ENCODE measurements around the gene LIFR.
"Not testable (repeated sequence)": the region's sequence is repeated elsewhere in the genome, so short reads cannot be mapped to it uniquely, and the experiment has no call there.

Gene LIFR

GRCh38 chr5:38533286-38534155, 22.9 kb downstream of the LIFR start:
- 91% methylated on average over 8 of the region's 8 CpGs for WGBS
- Histone ChIP-seq H3K27ac (ENCODE audit: low read depth, low read length) (no peak overlapping the region), H3K36me3 (ENCODE audit: insufficient read depth, low read length) (no peaks in the 10 kb centered on the region), H3K27me3 (ENCODE audit: insufficient read depth, low read length) (no peaks in the 10 kb centered on the region), H3K4me1 (ENCODE audit: insufficient read depth, low read length) (peaks cover 28% of the 10 kb centered on the region), H3K4me3 (ENCODE audit: low read length) (no peak overlapping the region), H3K9me3 (ENCODE audit: insufficient read depth, low read depth, low read length) (peaks cover 4% of the 10 kb centered on the region; the same call in 1 of the 2 replicates), H3K9ac (ENCODE audit: low read depth, low read length) (no peak overlapping the region)

DNA sequence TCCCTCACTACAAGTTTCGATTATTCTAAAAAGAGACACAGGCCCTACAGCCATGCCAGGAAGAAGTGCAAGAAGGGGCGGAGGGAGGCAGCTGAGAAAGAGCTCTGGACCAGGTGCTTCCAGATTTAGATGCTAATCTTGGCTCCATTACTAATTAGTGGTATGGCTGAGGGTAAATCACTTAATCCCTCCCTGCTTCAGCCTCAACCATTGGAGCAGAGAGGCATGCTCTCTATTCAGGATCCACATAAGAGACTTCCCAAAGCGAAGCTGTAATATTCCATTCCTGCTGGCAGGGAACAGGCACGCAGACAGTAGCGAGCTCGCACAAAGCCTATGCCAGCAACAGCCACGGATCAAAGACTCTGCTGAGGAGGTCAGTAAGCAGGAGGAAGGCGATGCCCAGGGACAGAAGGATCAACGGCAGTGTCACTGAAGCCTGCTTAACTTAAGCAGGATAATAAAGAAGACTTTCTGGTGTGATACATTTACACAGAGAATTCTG, 24.2 kb downstream of the LIFR start:
- H3K4me3 ChIP-seq (ENCODE audit: low read length) = no peak overlapping the region
- no peaks in the 10 kb centered on the region for H3K36me3 ChIP-seq (ENCODE audit: insufficient read depth, low read length)
- no peak overlapping the region; the same call in 1 of the 2 replicates for H3K27ac ChIP-seq (ENCODE audit: low read depth, low read length)
- no peaks in the 10 kb centered on the region for H3K27me3 ChIP-seq (ENCODE audit: insufficient read depth, low read length)
- WGBS = 73% methylated on average over 9 of the region's 9 CpGs
- H3K4me1 ChIP-seq (ENCODE audit: insufficient read depth, low read length) = peaks cover 26% of the 10 kb centered on the region
- H3K9ac ChIP-seq (ENCODE audit: low read depth, low read length) = no peak overlapping the region
- H3K9me3 ChIP-seq (ENCODE audit: insufficient read depth, low read depth, low read length) = peaks cover 4% of the 10 kb centered on the region; the same call in 1 of the 2 replicates

DNA sequence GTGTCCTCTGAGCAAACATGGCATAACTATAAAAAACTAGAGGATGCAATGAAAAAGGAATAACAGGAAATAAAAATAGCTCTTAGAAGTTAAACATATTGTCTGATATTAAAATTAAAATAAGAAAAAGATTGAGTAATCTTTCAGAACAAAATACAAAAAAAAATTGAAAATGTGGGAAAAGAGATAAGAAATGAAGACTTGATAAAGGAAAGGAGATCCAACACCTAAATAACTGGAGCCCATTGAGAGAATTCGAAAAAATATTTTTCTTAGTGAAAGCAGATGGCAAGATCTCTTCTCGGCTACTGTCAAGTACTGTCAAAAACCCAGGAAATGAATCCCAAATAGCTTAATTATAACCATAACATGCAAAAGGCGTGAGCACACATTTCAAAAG, 24.9 kb downstream of the LIFR start:
- Histone ChIP-seq H3K27ac (ENCODE audit: low read depth, low read length) (no peak overlapping the region), H3K4me1 (ENCODE audit: insufficient read depth, low read length) (peaks cover 27% of the 10 kb centered on the region), H3K9ac (ENCODE audit: low read depth, low read length) (no peak overlapping the region), H3K4me3 (ENCODE audit: low read length) (no peak overlapping the region), H3K27me3 (ENCODE audit: insufficient read depth, low read length) (no peaks in the 10 kb centered on the region), H3K36me3 (ENCODE audit: insufficient read depth, low read length) (0 out of 2 replicates have a peak, but pooled peaks cover 5% of the 10 kb centered on the region), H3K9me3 (ENCODE audit: insufficient read depth, low read depth, low read length) (peaks cover 4% of the 10 kb centered on the region; the same call in 1 of the 2 replicates)
- 96% methylated on average over 2 of the region's 3 CpGs for WGBS

GRCh38 chr5:38529955-38530646, 26.3 kb downstream of the LIFR start:
- H3K27ac ChIP-seq (ENCODE audit: low read depth, low read length) = no peak overlapping the region
- WGBS = 98% methylated on average over 3 of the region's 4 CpGs
- H3K9ac ChIP-seq (ENCODE audit: low read depth, low read length) = no peak overlapping the region
- peaks cover 7% of the 10 kb centered on the region; the same call in 1 of the 2 replicates for H3K36me3 ChIP-seq (ENCODE audit: insufficient read depth, low read length)
- no peaks in the 10 kb centered on the region for H3K27me3 ChIP-seq (ENCODE audit: insufficient read depth, low read length)
- H3K4me1 ChIP-seq (ENCODE audit: insufficient read depth, low read length) = peaks cover 35% of the 10 kb centered on the region
- H3K4me3 ChIP-seq (ENCODE audit: low read length) = no peak overlapping the region
- peaks cover 4% of the 10 kb centered on the region; the same call in 1 of the 2 replicates for H3K9me3 ChIP-seq (ENCODE audit: insufficient read depth, low read depth, low read length)

DNA sequence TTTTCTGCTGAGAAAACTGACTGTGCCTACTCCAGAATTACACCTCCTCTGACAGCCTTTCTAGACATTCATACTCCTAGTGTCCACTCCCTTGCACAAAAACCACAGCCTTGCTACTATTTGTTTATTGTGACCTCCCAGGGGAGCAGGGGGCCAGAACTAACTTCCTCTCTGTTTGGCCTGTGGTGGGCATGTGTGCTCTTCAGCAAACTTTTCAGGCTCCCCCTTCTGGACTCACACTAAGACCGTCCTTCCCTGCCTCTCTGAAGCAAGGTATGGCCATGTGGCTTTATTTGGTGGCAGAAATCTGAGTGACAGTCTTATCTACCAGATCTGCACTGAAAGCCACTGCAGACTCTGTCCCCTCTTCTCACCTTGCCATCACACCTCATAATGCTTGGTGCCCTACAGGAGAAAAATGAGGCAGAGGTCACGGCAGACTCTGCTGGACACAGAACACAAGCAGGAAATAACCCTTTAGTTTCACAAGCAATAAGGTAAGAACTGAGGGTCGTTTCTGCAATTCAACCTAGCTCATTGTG, 28.2 kb downstream of the LIFR start:
- Histone ChIP-seq H3K27me3 (ENCODE audit: insufficient read depth, low read length) (no peaks in the 10 kb centered on the region), H3K4me3 (ENCODE audit: low read length) (no peak overlapping the region), H3K27ac (ENCODE audit: low read depth, low read length) (no peak overlapping the region), H3K9ac (ENCODE audit: low read depth, low read length) (no peak overlapping the region), H3K4me1 (ENCODE audit: insufficient read depth, low read length) (peaks cover 29% of the 10 kb centered on the region), H3K9me3 (ENCODE audit: insufficient read depth, low read depth, low read length) (peaks cover 4% of the 10 kb centered on the region; the same call in 1 of the 2 replicates), H3K36me3 (ENCODE audit: insufficient read depth, low read length) (peaks cover 8% of the 10 kb centered on the region; the same call in 1 of the 2 replicates)
- 89% methylated on average over 2 of the region's 3 CpGs for WGBS

DNA sequence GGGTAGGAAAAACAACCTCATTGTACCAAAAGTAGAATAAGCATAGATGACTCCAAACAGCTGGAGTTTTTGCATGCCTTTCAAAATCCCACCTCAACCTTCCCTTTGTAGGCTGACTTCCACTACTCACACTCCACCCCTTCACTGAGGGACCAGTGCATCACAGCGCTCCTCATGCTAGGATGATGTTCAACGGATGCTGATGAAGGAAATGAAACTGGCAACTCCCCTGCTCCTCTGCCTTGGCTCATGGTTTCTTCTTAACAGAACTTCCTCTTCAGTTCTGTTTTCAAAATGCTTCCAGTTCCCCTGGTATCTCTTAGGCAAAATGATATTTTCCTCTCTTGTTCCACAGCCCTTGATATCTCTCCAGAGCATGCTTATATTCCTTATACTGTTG, 29.0 kb downstream of the LIFR start:
- Histone ChIP-seq H3K4me3 (ENCODE audit: low read length) (no peak overlapping the region), H3K27me3 (ENCODE audit: insufficient read depth, low read length) (no peaks in the 10 kb centered on the region), H3K27ac (ENCODE audit: low read depth, low read length) (no peak overlapping the region), H3K9me3 (ENCODE audit: insufficient read depth, low read depth, low read length) (peaks cover 4% of the 10 kb centered on the region; the same call in 1 of the 2 replicates), H3K9ac (ENCODE audit: low read depth, low read length) (no peak overlapping the region), H3K36me3 (ENCODE audit: insufficient read depth, low read length) (peaks cover 16% of the 10 kb centered on the region), H3K4me1 (ENCODE audit: insufficient read depth, low read length) (peaks cover 21% of the 10 kb centered on the region)
- 95% methylated on average over 2 of the region's 2 CpGs for WGBS

GRCh38 chr5:38524022-38524421, 32.4 kb downstream of the LIFR start:
- 94% methylated on average over 3 of the region's 3 CpGs for WGBS
- Histone ChIP-seq H3K36me3 (ENCODE audit: insufficient read depth, low read length) (peaks cover 26% of the 10 kb centered on the region), H3K9ac (ENCODE audit: low read depth, low read length) (no peak overlapping the region)

GRCh38 chr5:38519476-38519875, 37.0 kb downstream of the LIFR start:
- Histone ChIP-seq H3K27me3 (ENCODE audit: insufficient read depth, low read length) (no peaks in the 10 kb centered on the region), H3K9ac (ENCODE audit: low read depth, low read length) (no peak overlapping the region), H3K4me1 (ENCODE audit: insufficient read depth, low read length) (no peaks in the 10 kb centered on the region), H3K4me3 (ENCODE audit: low read length) (no peak overlapping the region), H3K9me3 (ENCODE audit: insufficient read depth, low read depth, low read length) (no peaks in the 10 kb centered on the region), H3K36me3 (ENCODE audit: insufficient read depth, low read length) (peaks cover 21% of the 10 kb centered on the region), H3K27ac (ENCODE audit: low read depth, low read length) (no peak overlapping the region)
- over 99% methylated on average over 3 of the region's 3 CpGs for WGBS

More at GRCh38 chr5:38524022-38524421, 32.4 kb downstream of the LIFR start:
- Histone ChIP-seq H3K27me3 (ENCODE audit: insufficient read depth, low read length) (no peaks in the 10 kb centered on the region), H3K27ac (ENCODE audit: low read depth, low read length) (no peak overlapping the region), H3K4me3 (ENCODE audit: low read length) (no peak overlapping the region), H3K9me3 (ENCODE audit: insufficient read depth, low read depth, low read length) (no peaks in the 10 kb centered on the region), H3K4me1 (ENCODE audit: insufficient read depth, low read length) (peaks cover 13% of the 10 kb centered on the region; the same call in 1 of the 2 replicates)

- Histone ChIP-seq H3K27me3 (ENCODE audit: insufficient read depth, low read length) (no peaks in the 10 kb centered on the region), H3K9ac (ENCODE audit: low read depth, low read length) (no peak overlapping the region), H3K4me1 (ENCODE audit: insufficient read depth, low read length) (no peaks in the 10 kb centered on the region; the same call in 1 of the 2 replicates), H3K27ac (ENCODE audit: low read depth, low read length) (no peak overlapping the region), H3K4me3 (ENCODE audit: low read length) (no peak overlapping the region), H3K36me3 (ENCODE audit: insufficient read depth, low read length) (peaks cover 21% of the 10 kb centered on the region), H3K9me3 (ENCODE audit: insufficient read depth, low read depth, low read length) (no peaks in the 10 kb centered on the region)
- WGBS = no CpG with 5 or more reads among the region's 1 CpG
Observed at GRCh38 chr5:38518341-38518740, 38.1 kb downstream of the LIFR start.

DNA sequence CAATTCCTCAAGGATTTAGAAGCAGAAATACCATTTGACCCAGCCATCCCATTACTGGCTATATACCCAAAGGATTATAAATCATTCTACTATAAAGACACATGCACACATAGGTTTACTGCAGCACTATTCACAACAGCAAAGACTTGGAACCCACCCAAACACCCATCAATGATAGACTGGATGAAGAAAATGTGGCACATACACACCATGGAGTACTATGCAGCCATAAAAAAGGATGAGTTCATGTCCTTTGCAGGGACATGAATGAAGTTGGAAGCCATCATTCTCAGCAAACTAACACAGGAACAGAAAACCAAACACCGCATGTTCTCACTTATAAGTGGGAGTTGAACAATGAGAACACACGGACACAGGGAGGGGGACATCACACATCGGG, 39.8 kb downstream of the LIFR start:
- not testable (repeated sequence) for H3K36me3 ChIP-seq (ENCODE audit: insufficient read depth, low read length); H3K9ac ChIP-seq (ENCODE audit: low read depth, low read length); H3K4me3 ChIP-seq (ENCODE audit: low read length); H3K9me3 ChIP-seq (ENCODE audit: insufficient read depth, low read depth, low read length); H3K27ac ChIP-seq (ENCODE audit: low read depth, low read length); H3K4me1 ChIP-seq (ENCODE audit: insufficient read depth, low read length); H3K27me3 ChIP-seq (ENCODE audit: insufficient read depth, low read length)
- WGBS = 92% methylated on average over 2 of the region's 3 CpGs

DNA sequence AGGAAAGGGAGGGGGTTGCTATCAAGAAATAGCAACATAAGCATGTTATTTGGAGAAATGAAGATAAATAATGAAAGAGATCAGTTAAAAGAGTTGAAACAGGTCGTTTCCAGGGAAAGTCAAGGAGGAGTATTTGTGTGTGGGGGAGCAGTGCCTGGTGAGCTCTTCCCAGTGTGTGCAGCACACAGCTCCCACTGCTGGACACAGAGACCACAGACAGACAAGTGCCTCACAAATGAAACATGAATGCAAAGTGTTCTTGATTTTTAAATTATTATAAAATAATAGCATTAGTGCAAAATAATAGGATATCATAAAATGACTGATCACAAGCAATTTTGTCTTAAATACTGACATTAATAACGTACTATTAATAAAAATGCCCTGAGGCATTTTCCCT, 40.8 kb downstream of the LIFR start:
- no peak overlapping the region for H3K27ac ChIP-seq (ENCODE audit: low read depth, low read length)
- peaks cover 11% of the 10 kb centered on the region; the same call in 1 of the 2 replicates for H3K36me3 ChIP-seq (ENCODE audit: insufficient read depth, low read length)
- H3K9me3 ChIP-seq (ENCODE audit: insufficient read depth, low read depth, low read length) = no peaks in the 10 kb centered on the region
- H3K9ac ChIP-seq (ENCODE audit: low read depth, low read length) = no peak overlapping the region
- no peaks in the 10 kb centered on the region; the same call in 1 of the 2 replicates for H3K4me1 ChIP-seq (ENCODE audit: insufficient read depth, low read length)
- H3K4me3 ChIP-seq (ENCODE audit: low read length) = no peak overlapping the region
- WGBS = 75% methylated on average over 2 of the region's 2 CpGs
- H3K27me3 ChIP-seq (ENCODE audit: insufficient read depth, low read length) = no peaks in the 10 kb centered on the region
